Calu3 (cell line): Measurements from ENCODE around the gene PHF12. TPM values are rescaled to one million over a fixed set of nuclear protein-coding genes. Genes with fewer than 3 reads are reported as not detected.

Experiments used
- BruUV-seq: library from RNA; stranded (reverse); fragments of 400-500 nt; replicated peaks from 2 replicates; lab custom pipeline; 2021; lab: Mats Ljungman, UMichigan
- CTCF ChIA-PET: fragments of 300-600 bp; sonication (Branson Sonifier 250); formaldehyde crosslinking; loops from one replicate; lab custom pipeline; 2022; ENCODE audit warnings: antibody characterized with exemption; lab: Charles Lee
- DNase-seq: peaks from one replicate; pipeline ENCODE4 v3.0.0; 2022
- H3K27ac Mint-ChIP-seq: one replicate; pipeline ENCODE4 v1.8.0; 2022; ENCODE audit warnings: mixed read lengths; ENCODE audit not compliant: unreplicated experiment
- H3K27me3 Mint-ChIP-seq: one replicate; pipeline ENCODE4 v1.8.0; 2022; ENCODE audit warnings: mixed read lengths; ENCODE audit not compliant: unreplicated experiment
- H3K36me3 Mint-ChIP-seq: one replicate; pipeline ENCODE4 v1.8.0; 2022; ENCODE audit warnings: mild to moderate bottlenecking, moderate library complexity, mixed read lengths; ENCODE audit not compliant: insufficient read depth, unreplicated experiment
- H3K4me1 Mint-ChIP-seq: one replicate; pipeline ENCODE4 v1.8.0; 2022; ENCODE audit warnings: mild to moderate bottlenecking, low read depth, mixed read lengths; ENCODE audit not compliant: unreplicated experiment
- H3K4me3 Mint-ChIP-seq: one replicate; pipeline ENCODE4 v1.8.0; 2022; ENCODE audit warnings: mild to moderate bottlenecking, low read depth, moderate library complexity, mixed read lengths; ENCODE audit not compliant: unreplicated experiment
- H3K9me3 Mint-ChIP-seq: one replicate; pipeline ENCODE4 v1.8.0; 2022; ENCODE audit warnings: low read depth, mixed read lengths; ENCODE audit not compliant: unreplicated experiment
- CTCF ChIP-seq: fragments of 200-600 bp; IDR thresholded peaks from one replicate; pipeline ENCODE4 v1.8.0; 2022; ENCODE audit warnings: antibody characterized with exemption; ENCODE audit not compliant: unreplicated experiment
- intact Hi-C: fragments of 100-400 bp; cut with micrococcal nuclease; formaldehyde crosslinking; loops from one replicate; pipeline ENCODE4 v1.10.0; 2022; ENCODE audit not compliant: unreplicated experiment
- total RNA-seq: library from RNA; stranded (reverse); gene quantifications from 2 replicates; pipeline ENCODE4 v1.2.3, GENCODE V29; 2022

The PHF12 gene
- total RNA-seq, 1 experiment from 2014 or later = 54.0 TPM

DNA sequence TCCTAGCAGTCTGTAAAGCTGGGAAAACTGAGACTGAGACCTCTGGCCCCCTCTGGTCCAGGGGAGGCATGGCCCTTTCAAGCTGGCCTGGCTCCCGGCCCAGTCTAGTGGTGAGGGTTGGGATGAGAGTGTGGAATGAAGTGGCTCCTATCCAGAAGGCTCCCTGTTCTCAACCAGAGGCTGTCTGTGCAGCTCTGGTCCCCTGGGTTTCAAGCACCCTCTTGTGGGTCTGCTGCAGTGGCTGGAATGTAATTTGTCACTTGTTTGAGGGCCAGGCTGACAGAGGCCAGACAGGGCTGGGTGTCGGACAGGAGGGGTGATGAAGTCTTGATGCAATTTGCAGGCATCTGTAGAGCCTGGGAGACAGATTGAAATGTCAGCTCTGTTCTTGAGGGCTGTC is 22.1 kb upstream of the PHF12 start:
- Mint-ChIP-seq H3K4me1 (peaks cover 8% of the 10 kb centered on the region), H3K27me3 (peaks cover 88% of the 10 kb centered on the region), H3K9me3 (no peaks in the 10 kb centered on the region), H3K27ac (no peak overlapping the region), H3K4me3 (no peak overlapping the region), H3K36me3 (no peaks in the 10 kb centered on the region)
- no peak for TF ChIP-seq CTCF
- CTCF ChIA-PET = interaction anchor here (1.2 kb wide), 1 partner anchor 144 kb away, joined by 5 read pairs; no protein-coding TSS in a partner anchor
- intact Hi-C loops = no loop called here
- BruUV-seq = no TSS peak
- no peak for DNase-seq

GRCh38 chr17:28972437-28972836 is 21.1 kb upstream of the PHF12 start:
- BruUV-seq = no TSS peak
- Mint-ChIP-seq H3K27me3 (peaks cover 82% of the 10 kb centered on the region), H3K4me3 (no peak overlapping the region), H3K27ac (no peak overlapping the region), H3K9me3 (no peaks in the 10 kb centered on the region), H3K36me3 (no peaks in the 10 kb centered on the region), H3K4me1 (peaks cover 10% of the 10 kb centered on the region)
- CTCF ChIA-PET = interaction anchor here (0.8 kb wide), 1 partner anchor 145 kb away, joined by 3 read pairs; no protein-coding TSS in a partner anchor
- no peak for TF ChIP-seq CTCF
- intact Hi-C loops = no loop called here
- DNase-seq = no peak

GRCh38 chr17:28970879-28971278 is 19.6 kb upstream of the PHF12 start:
- H3K4me1 Mint-ChIP-seq = peaks cover 10% of the 10 kb centered on the region
- intact Hi-C loops = no loop called here
- BruUV-seq = no TSS peak
- DNase-seq = no peak
- no peak overlapping the region for H3K27ac Mint-ChIP-seq
- no peaks in the 10 kb centered on the region for H3K36me3 Mint-ChIP-seq
- CTCF ChIA-PET = interaction anchor here (0.6 kb wide), 1 partner anchor 9 kb away, joined by 3 read pairs; no protein-coding TSS in a partner anchor
- H3K27me3 Mint-ChIP-seq = peaks cover 68% of the 10 kb centered on the region
- no peak overlapping the region for H3K4me3 Mint-ChIP-seq
- H3K9me3 Mint-ChIP-seq = no peaks in the 10 kb centered on the region
- no peak for TF ChIP-seq CTCF

DNA sequence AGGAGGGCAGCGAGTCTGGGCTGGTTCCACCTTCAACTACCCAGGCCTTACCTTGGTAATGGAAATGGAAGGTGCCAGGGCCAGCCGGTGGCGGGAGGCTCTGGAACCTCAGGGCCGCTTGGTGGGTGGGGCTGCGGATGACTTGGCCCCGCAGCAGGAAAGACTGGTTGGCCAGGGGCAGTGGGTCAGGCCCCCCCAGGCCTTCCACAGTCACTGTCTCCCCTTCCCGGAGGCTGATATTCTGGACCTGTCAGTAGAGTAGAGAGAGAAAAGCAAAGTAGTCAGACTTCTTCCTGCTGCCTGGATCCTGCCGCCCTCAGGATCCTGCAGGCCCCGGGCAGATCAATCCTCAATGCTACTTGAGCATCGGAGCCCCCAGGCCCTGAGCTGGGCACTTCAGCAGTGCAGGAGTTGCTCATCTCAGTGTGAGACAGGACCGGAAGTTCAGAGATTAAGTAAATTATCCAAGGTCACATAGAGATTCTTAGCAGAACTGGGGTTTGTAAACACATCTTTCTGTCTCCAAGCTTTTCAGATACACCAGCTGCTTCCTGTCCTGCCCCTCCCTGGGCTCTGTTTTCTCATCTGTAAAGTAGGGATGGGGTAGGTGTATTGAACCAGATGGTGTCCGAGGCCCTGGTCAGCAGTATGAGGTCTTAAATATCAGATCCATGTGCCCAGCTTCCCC is 18.5 kb upstream of the PHF12 start:
- Mint-ChIP-seq H3K36me3 (no peaks in the 10 kb centered on the region), H3K4me1 (peaks cover 10% of the 10 kb centered on the region), H3K9me3 (no peaks in the 10 kb centered on the region), H3K27ac (no peak overlapping the region), H3K27me3 (peaks cover 68% of the 10 kb centered on the region), H3K4me3 (no peak overlapping the region)
- intact Hi-C loops = no loop called here
- no TSS peak for BruUV-seq
- CTCF ChIA-PET = no interaction called here
- no peak for DNase-seq
- TF ChIP-seq CTCF = no peak
